ENCODE results near the gene IFT22.

- no peak for TF ChIP-seq MXI1 (IDR thresholded peaks at IDR 0.05; ENCODE audit: low read depth, low read length)
- no peak for TF ChIP-seq GABPA (IDR thresholded peaks at IDR 0.05; ENCODE audit: low read depth)
Measured at GRCh38 chr7:101288439-101288838, 33.2 kb downstream of the IFT22 start.

All from SK-N-SH (cell line).